ENCODE measurements around the gene KIAA1217. TPM values are rescaled to one million over a fixed set of nuclear protein-coding genes. Genes with fewer than 3 reads are reported as not detected.
"Not testable (repeated sequence)": the region's sequence is repeated elsewhere in the genome, so short reads cannot be mapped to it uniquely, and the experiment has no call there.

The KIAA1217 gene
- total RNA-seq, 1 experiment from 2014 or later, result 1.1 TPM

- Histone ChIP-seq H3K27me3 (replicated peaks) (no peaks in the 10 kb centered on the region), H3K36me3 (no peaks in the 10 kb centered on the region), H3K9me3 (replicated peaks) (no peaks in the 10 kb centered on the region), H3K4me1 (replicated peaks) (peaks cover 47% of the 10 kb centered on the region), H3K4me3 (no peak overlapping the region), H3K27ac (no peak overlapping the region)
- DNase-seq (ENCODE audit: low read depth in 1 of 2, low spot score in 2 of 2), result no peak
These were observed 233.3 kb downstream of the KIAA1217 start for GRCh38 chr10:24442234-24442633.

GRCh38 chr10:24442641-24443174, 233.8 kb downstream of the KIAA1217 start:
- not testable (repeated sequence) for H3K4me3 ChIP-seq; H3K27me3 ChIP-seq (replicated peaks); DNase-seq (ENCODE audit: low read depth in 1 of 2, low spot score in 2 of 2); H3K9me3 ChIP-seq (replicated peaks); H3K27ac ChIP-seq; H3K36me3 ChIP-seq
- peaks cover 47% of the 10 kb centered on the region for H3K4me1 ChIP-seq (replicated peaks)

GRCh38 chr10:24444337-24444736, 235.4 kb downstream of the KIAA1217 start:
- 0 out of 2 replicates have a peak overlapping the region, but pooled peaks have one; percentile 15 for H3K27ac ChIP-seq
- peak; percentile 70 to 84 for DNase-seq (ENCODE audit: low read depth in 1 of 2, low spot score in 2 of 2)

DNA sequence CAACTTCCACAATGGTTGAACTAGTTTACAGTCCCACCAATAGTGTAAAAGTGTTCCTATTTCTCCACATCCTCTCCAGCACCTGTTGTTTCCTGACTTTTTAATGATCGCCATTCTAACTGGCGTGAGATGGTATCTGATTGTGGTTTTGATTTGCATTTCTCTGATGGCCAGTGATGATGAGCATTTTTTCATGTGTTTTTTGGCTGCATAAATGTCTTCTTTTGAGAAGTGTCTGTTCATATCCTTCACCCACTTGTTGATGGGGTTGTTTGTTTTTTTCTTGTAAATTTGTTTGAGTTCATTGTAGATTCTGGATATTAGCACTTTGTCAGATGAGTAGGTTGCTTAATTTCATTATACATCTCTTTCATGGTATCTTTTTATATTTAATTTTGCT, 237.0 kb downstream of the KIAA1217 start:
- H3K27ac ChIP-seq, result peak overlapping the region; percentile 2; the same call in 1 of the 2 replicates
- not testable (repeated sequence) for DNase-seq (ENCODE audit: low read depth in 1 of 2, low spot score in 2 of 2); H3K4me3 ChIP-seq; H3K9me3 ChIP-seq (replicated peaks); H3K27me3 ChIP-seq (replicated peaks); H3K36me3 ChIP-seq
- peaks cover 56% of the 10 kb centered on the region for H3K4me1 ChIP-seq (replicated peaks)

More at GRCh38 chr10:24444337-24444736, 235.4 kb downstream of the KIAA1217 start:
- Histone ChIP-seq H3K9me3 (replicated peaks) (no peaks in the 10 kb centered on the region), H3K36me3 (no peaks in the 10 kb centered on the region), H3K27me3 (replicated peaks) (no peaks in the 10 kb centered on the region), H3K4me3 (no peak overlapping the region), H3K4me1 (replicated peaks) (peaks cover 61% of the 10 kb centered on the region)

GRCh38 chr10:24446739-24447138, 237.8 kb downstream of the KIAA1217 start:
- Histone ChIP-seq H3K36me3 (no peaks in the 10 kb centered on the region), H3K9me3 (replicated peaks) (no peaks in the 10 kb centered on the region), H3K4me3 (no peak overlapping the region), H3K4me1 (replicated peaks) (peaks cover 48% of the 10 kb centered on the region), H3K27me3 (replicated peaks) (no peaks in the 10 kb centered on the region), H3K27ac (peak overlapping the region; percentile 27; the same call in 1 of the 2 replicates)
- peak; percentile 71 to 84 for DNase-seq (ENCODE audit: low read depth in 1 of 2, low spot score in 2 of 2)

DNA sequence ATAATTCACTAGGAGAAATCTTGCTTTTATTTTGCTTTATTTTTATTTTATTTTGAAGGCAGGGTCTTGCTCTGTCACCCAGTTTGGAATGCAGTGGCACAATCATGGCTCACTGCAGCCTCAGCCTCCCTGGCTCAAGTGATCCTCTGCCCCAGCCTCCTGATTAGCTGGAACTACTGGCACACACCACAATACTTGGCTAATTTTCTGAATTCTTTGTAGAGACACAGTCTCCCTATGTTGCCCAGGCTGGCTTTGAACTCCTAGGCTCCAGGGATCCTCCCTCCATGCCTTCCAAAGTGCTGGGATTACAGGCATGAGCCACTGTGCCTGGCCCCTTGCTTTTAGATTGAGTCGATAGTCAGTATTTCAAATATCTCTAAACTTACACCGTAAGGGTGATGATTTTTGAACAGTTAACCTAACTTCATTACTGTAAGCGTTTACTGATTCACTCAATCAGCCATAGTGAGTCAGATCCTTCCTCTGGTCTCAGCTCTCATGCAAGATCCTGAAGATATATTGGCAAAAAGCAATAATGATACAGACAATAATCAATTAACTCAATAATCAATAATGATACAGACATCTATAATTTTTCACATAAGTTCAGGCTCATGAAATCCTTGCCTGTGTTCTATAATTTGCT, 239.5 kb downstream of the KIAA1217 start:
- Histone ChIP-seq H3K9me3 (replicated peaks) (no peaks in the 10 kb centered on the region), H3K27me3 (replicated peaks) (no peaks in the 10 kb centered on the region), H3K4me1 (replicated peaks) (peaks cover 44% of the 10 kb centered on the region), H3K36me3 (no peaks in the 10 kb centered on the region), H3K27ac (no peak overlapping the region), H3K4me3 (no peak overlapping the region)
- DNase-seq (ENCODE audit: low read depth in 1 of 2, low spot score in 2 of 2), result no peak

DNA sequence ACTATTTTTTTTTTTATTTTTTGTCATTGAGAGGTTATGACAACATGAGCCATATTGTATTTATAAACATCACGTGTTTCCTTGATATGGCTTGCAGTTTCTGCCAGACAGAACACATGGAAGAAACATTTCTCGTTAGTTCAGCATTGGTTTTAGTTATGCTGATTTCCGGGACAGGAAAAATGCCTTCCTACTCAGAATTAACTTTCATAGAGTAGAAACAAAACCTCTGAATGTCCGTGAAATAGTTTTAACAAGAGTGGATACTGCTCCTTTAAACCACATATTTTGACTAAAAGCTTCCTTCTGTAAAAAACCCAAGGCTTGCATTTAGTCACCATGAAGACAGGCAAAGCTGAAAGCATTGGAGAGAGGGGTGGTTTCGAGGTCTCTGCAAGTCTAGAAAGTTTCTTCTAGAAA, 240.4 kb downstream of the KIAA1217 start:
- Histone ChIP-seq H3K27me3 (replicated peaks) (no peaks in the 10 kb centered on the region), H3K4me1 (replicated peaks) (peaks cover 35% of the 10 kb centered on the region), H3K9me3 (replicated peaks) (no peaks in the 10 kb centered on the region), H3K36me3 (no peaks in the 10 kb centered on the region), H3K4me3 (no peak overlapping the region), H3K27ac (no peak overlapping the region)
- DNase-seq (ENCODE audit: low read depth in 1 of 2, low spot score in 2 of 2), result no peak

DNA sequence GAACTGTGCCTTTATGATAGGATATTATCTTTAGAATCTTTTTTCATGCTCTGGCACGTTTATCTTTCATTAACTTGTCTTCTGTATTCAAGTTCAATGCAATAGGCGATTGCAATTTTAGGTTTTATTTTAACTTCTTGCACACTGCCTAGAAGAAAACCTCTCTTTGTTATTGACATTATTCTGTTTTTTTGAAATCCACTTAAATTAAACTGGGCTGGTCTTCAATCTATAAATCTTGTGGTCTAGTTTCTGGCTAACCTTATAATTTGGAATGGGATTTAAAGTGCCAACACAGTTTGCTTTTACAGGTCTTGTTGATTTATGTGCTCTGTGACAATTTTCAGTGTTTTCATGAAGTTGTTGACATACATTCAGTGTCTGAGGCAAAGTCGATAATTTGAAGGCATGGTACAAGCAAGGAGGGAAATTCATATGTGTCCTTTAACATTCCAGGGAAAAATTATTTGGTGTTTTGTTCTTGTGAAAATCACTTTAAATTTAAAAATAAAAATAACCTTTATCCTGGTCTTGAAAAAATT, 240.9 kb downstream of the KIAA1217 start:
- H3K36me3 ChIP-seq, result no peaks in the 10 kb centered on the region
- DNase-seq (ENCODE audit: low read depth in 1 of 2, low spot score in 2 of 2), result no peak
- H3K27me3 ChIP-seq (replicated peaks), result no peaks in the 10 kb centered on the region
- H3K4me3 ChIP-seq, result no peak overlapping the region
- H3K27ac ChIP-seq, result no peak overlapping the region
- H3K4me1 ChIP-seq (replicated peaks), result peaks cover 30% of the 10 kb centered on the region
- no peaks in the 10 kb centered on the region for H3K9me3 ChIP-seq (replicated peaks)

GRCh38 chr10:24451325-24451820, 242.4 kb downstream of the KIAA1217 start:
- Histone ChIP-seq H3K4me3 (no peak overlapping the region), H3K27ac (no peak overlapping the region), H3K9me3 (replicated peaks) (no peaks in the 10 kb centered on the region), H3K4me1 (replicated peaks) (peaks cover 26% of the 10 kb centered on the region), H3K36me3 (no peaks in the 10 kb centered on the region), H3K27me3 (replicated peaks) (no peaks in the 10 kb centered on the region)
- no peak for DNase-seq (ENCODE audit: low read depth in 1 of 2, low spot score in 2 of 2)

DNA sequence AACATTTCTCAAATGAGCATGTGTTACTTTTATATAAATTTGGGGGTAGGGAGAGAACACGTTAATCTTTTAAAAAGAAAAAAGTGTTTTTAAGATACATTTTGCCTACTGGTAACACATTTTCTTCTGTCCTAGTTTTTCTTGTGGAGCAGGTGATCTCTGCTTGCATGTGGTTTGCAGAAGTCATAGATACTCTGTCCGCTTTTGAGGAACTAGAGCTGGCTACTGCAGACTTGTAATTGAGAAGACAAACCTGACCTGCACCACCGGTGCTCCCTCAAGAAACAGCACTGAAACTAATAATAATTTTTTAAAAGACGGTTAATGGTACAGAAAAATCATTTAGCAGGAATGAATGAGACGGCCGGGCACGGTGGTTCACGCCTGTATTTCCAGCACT, 243.1 kb downstream of the KIAA1217 start:
- no peak overlapping the region for H3K27ac ChIP-seq
- H3K4me1 ChIP-seq (replicated peaks), result peaks cover 21% of the 10 kb centered on the region

GRCh38 chr10:24453404-24453830, 244.5 kb downstream of the KIAA1217 start:
- no peaks in the 10 kb centered on the region for H3K9me3 ChIP-seq (replicated peaks)
- H3K4me1 ChIP-seq (replicated peaks), result peaks cover 17% of the 10 kb centered on the region
- DNase-seq (ENCODE audit: low read depth in 1 of 2, low spot score in 2 of 2), result no peak
- no peaks in the 10 kb centered on the region for H3K27me3 ChIP-seq (replicated peaks)
- no peak overlapping the region for H3K4me3 ChIP-seq
- no peak overlapping the region for H3K27ac ChIP-seq
- no peaks in the 10 kb centered on the region for H3K36me3 ChIP-seq

More for the DNA sequence above, 243.1 kb downstream of the KIAA1217 start:
- Histone ChIP-seq H3K9me3 (replicated peaks) (no peaks in the 10 kb centered on the region), H3K27me3 (replicated peaks) (no peaks in the 10 kb centered on the region), H3K36me3 (no peaks in the 10 kb centered on the region), H3K4me3 (no peak overlapping the region)
- no peak for DNase-seq (ENCODE audit: low read depth in 1 of 2, low spot score in 2 of 2)

- DNase-seq (ENCODE audit: low read depth in 1 of 2, low spot score in 2 of 2), result no peak
- Histone ChIP-seq H3K27ac (no peak overlapping the region), H3K27me3 (replicated peaks) (no peaks in the 10 kb centered on the region), H3K36me3 (no peaks in the 10 kb centered on the region), H3K9me3 (replicated peaks) (no peaks in the 10 kb centered on the region), H3K4me3 (no peak overlapping the region), H3K4me1 (replicated peaks) (peaks cover 11% of the 10 kb centered on the region)
These were observed 245.0 kb downstream of the KIAA1217 start for GRCh38 chr10:24453973-24454372.

DNA sequence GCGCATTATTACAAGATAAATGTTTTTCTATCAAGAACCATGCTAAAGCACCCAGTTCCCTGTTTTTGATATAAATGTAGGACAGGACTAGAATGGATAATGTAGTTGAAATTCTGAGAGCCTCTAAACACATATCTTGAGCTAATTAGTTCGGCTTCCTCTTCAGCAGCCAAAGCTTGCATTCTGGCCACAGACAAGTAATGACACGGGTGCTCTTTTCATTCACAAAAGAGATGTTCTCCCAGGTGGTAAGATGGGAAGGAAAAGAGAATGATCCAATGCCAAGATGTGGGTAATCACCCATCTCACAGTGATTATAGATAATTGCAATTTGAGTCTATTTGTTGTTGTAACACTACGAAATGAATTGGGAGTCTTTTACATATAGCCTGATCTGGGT, 246.5 kb downstream of the KIAA1217 start:
- no peaks in the 10 kb centered on the region for H3K27me3 ChIP-seq (replicated peaks)
- DNase-seq (ENCODE audit: low read depth in 1 of 2, low spot score in 2 of 2), result no peak
- H3K9me3 ChIP-seq (replicated peaks), result no peaks in the 10 kb centered on the region
- no peak overlapping the region for H3K4me3 ChIP-seq
- H3K36me3 ChIP-seq, result no peaks in the 10 kb centered on the region
- peaks cover 4% of the 10 kb centered on the region; the same call in 1 of the 2 replicates for H3K4me1 ChIP-seq (replicated peaks)
- H3K27ac ChIP-seq, result no peak overlapping the region

- Histone ChIP-seq H3K27me3 (replicated peaks) (no peaks in the 10 kb centered on the region), H3K36me3 (no peaks in the 10 kb centered on the region), H3K9me3 (replicated peaks) (no peaks in the 10 kb centered on the region), H3K4me1 (replicated peaks) (peaks cover 4% of the 10 kb centered on the region; the same call in 1 of the 2 replicates), H3K4me3 (no peak overlapping the region), H3K27ac (no peak overlapping the region)
- DNase-seq (ENCODE audit: low read depth in 1 of 2, low spot score in 2 of 2), result no peak
These were observed 247.4 kb downstream of the KIAA1217 start for GRCh38 chr10:24456322-24456721.

Data from SJSA1 (cell line).